Liver (tissue), 9 donors: ENCODE data around the gene KDM5A. TPM values are rescaled to one million over a fixed set of nuclear protein-coding genes. Genes with fewer than 3 reads are reported as not detected.
"Not testable (repeated sequence)": the region's sequence is repeated elsewhere in the genome, so short reads cannot be mapped to it uniquely, and the experiment has no call there.

ENCODE experiments used
- DNase-seq: peaks from one replicate; pipeline ENCODE4 v3.0.0-alpha.2; 2017; ENCODE audit warnings: low spot score
- H3K27ac ChIP-seq, 2 donors: one replicate each; pipeline ENCODE4 v1.7.0; 2013; ENCODE audit warnings: inconsistent platforms in 2 of 2, low read length in 2 of 2, control low read depth in 1 of 2, low read depth in 1 of 2, mild to moderate bottlenecking in 1 of 2
- H3K27me3 ChIP-seq, 4 donors: one replicate each; pipeline versions ENCODE4 v1.6.1 to v1.7.0; 2013; ENCODE audit warnings: low read length in 3 of 4, inconsistent platforms in 1 of 4, mild to moderate bottlenecking in 1 of 4, moderate library complexity in 1 of 4; ENCODE audit not compliant: control insufficient read depth in 4 of 4, insufficient read depth in 4 of 4
- H3K36me3 ChIP-seq, 4 donors: one replicate each; pipeline versions ENCODE4 v1.6.1 to v1.7.0; 2013; ENCODE audit warnings: low read length in 3 of 4, mild to moderate bottlenecking in 3 of 4, low read depth in 1 of 4, moderate library complexity in 1 of 4; ENCODE audit not compliant: control insufficient read depth in 4 of 4, insufficient read depth in 3 of 4
- H3K4me1 ChIP-seq, 4 donors: one replicate each; pipeline versions ENCODE4 v1.6.1 to v1.7.0; 2013; ENCODE audit warnings: low read length in 3 of 4, mild to moderate bottlenecking in 3 of 4, moderate library complexity in 1 of 4; ENCODE audit not compliant: control insufficient read depth in 4 of 4, insufficient read depth in 4 of 4
- H3K4me3 ChIP-seq, 3 donors: one replicate each; pipeline versions ENCODE4 v1.6.1 to v1.7.0; 2013; ENCODE audit warnings: low read length in 3 of 3, control low read depth in 1 of 3, low read depth in 1 of 3, mild to moderate bottlenecking in 1 of 3
- H3K9ac ChIP-seq, 2 donors: one replicate each; pipeline ENCODE4 v1.7.0; 2013; ENCODE audit warnings: low read length in 2 of 2, mild to moderate bottlenecking in 2 of 2, moderate library complexity in 2 of 2, control low read depth in 1 of 2, low read depth in 1 of 2
- H3K9me3 ChIP-seq, 4 donors: one replicate each; pipeline versions ENCODE4 v1.6.1 to v1.7.0; 2013; ENCODE audit warnings: low read length in 3 of 4; ENCODE audit not compliant: control insufficient read depth in 4 of 4
- CTCF ChIP-seq: fragments of 150-350 bp; IDR thresholded peaks from 2 replicates; pipeline ENCODE4 v1.5.1; 2017; ENCODE audit warnings: improper control_type of control experiment, low read depth, low read length; ENCODE audit not compliant: missing input control
- EGR1 ChIP-seq, 2 donors: IDR thresholded peaks; 2 replicates each; pipeline ENCODE4 v1.6.1; 2016 to 2018; ENCODE audit warnings: antibody characterized with exemption in 2 of 2, low read depth in 2 of 2
- FOXA1 ChIP-seq: IDR thresholded peaks from 2 replicates; pipeline ENCODE4 v1.6.1; 2016; ENCODE audit warnings: antibody characterized with exemption
- FOXA2 ChIP-seq: IDR thresholded peaks from 2 replicates; pipeline ENCODE4 v1.6.1; 2016; ENCODE audit warnings: antibody characterized with exemption
- GABPA ChIP-seq, 2 donors: IDR thresholded peaks in 1 of 2; conservative IDR thresholded peaks in 1 of 2; 2 replicates each; pipeline ENCODE4 v1.6.1; 2016; ENCODE audit warnings: antibody characterized with exemption in 2 of 2, mild to moderate bottlenecking in 1 of 2, moderate library complexity in 1 of 2
- HNF4A ChIP-seq, 2 donors: conservative IDR thresholded peaks; 2 replicates each; pipeline ENCODE4 v1.6.1; 2016; ENCODE audit warnings: antibody characterized with exemption in 2 of 2, mild to moderate bottlenecking in 2 of 2
- HNF4G ChIP-seq: IDR thresholded peaks from 2 replicates; pipeline ENCODE4 v1.6.1; 2016; ENCODE audit warnings: antibody characterized with exemption
- JUND ChIP-seq, 2 donors: IDR thresholded peaks; 2 replicates each; pipeline ENCODE4 v1.6.1; 2016; ENCODE audit warnings: antibody characterized with exemption in 2 of 2
- MAX ChIP-seq: IDR thresholded peaks from 2 replicates; pipeline ENCODE4 v1.6.1; 2016; ENCODE audit warnings: antibody characterized with exemption
- NR2F2 ChIP-seq: IDR thresholded peaks from 2 replicates; pipeline ENCODE4 v1.6.1; 2016; ENCODE audit warnings: antibody characterized with exemption
- RAD21 ChIP-seq, 2 donors: IDR thresholded peaks; 2 replicates each; pipeline ENCODE4 v1.6.1; 2016; ENCODE audit warnings: antibody characterized with exemption in 2 of 2, mild to moderate bottlenecking in 2 of 2
- RXRA ChIP-seq, 2 donors: IDR thresholded peaks; 2 replicates each; pipeline ENCODE4 v1.6.1; 2017 to 2018; ENCODE audit warnings: antibody characterized with exemption in 2 of 2, mild to moderate bottlenecking in 1 of 2
- SP1 ChIP-seq: IDR thresholded peaks from 2 replicates; pipeline ENCODE4 v1.6.1; 2018; ENCODE audit warnings: antibody characterized with exemption, mild to moderate bottlenecking
- TAF1 ChIP-seq: conservative IDR thresholded peaks from 2 replicates; pipeline ENCODE4 v1.6.1; 2016; ENCODE audit warnings: antibody characterized with exemption, mild to moderate bottlenecking
- YY1 ChIP-seq: IDR thresholded peaks from 2 replicates; pipeline ENCODE4 v1.6.1; 2016; ENCODE audit warnings: antibody characterized with exemption, mild to moderate bottlenecking
- WGBS: extraction: QIAGEN DNeasy Blood & Tissue Kit; methylation state at CpG from one replicate; pipeline ENCODE4 v1.1.7; 2013; 5-methylcytosine and 5-hydroxymethylcytosine counted together
- polyA plus RNA-seq, 2 donors: library from polyadenylated mRNA; stranded (reverse) in 1 of 2; unstranded in 1 of 2; fragments of 200-250 nt in 1 of 2; fragments of >200 nt in 1 of 2; fragmentation: Nextera tagmentation in 1 of 2; extraction: Ambion mirVana in 1 of 2; gene quantifications; one replicate each; pipeline versions ENCODE4 v1.2.1 to v1.2.3, GENCODE V29; 2013 to 2015
- total RNA-seq, 2 donors: library from RNA; depleted of rRNA; stranded (reverse); fragments of >200 nt; gene quantifications; one replicate each; pipeline ENCODE4 v1.2.3, GENCODE V29; 2014
- TF ChIP-seq, protein P1 (sequence below): IDR thresholded peaks from 2 replicates; pipeline ENCODE4 v1.6.1; 2016; ENCODE audit warnings: antibody characterized with exemption
- TF ChIP-seq, protein P2 (sequence below): IDR thresholded peaks from 2 replicates; pipeline ENCODE4 v1.6.1; 2016; ENCODE audit warnings: antibody characterized with exemption, mild to moderate bottlenecking
- donor health status: healthy.
- donor health status: healthy.
- donor health status: healthy.
- donor health status: healthy.
- donor health status: healthy.

The KDM5A gene
- total and polyA plus RNA-seq, 4 donors = 7.2 to 33.7 (median 23.6) TPM

GRCh38 chr12:356276-356988, 32.7 kb downstream of the KDM5A start:
- Histone ChIP-seq H3K4me3 (no peak overlapping the region), H3K27me3 (no peaks in the 10 kb centered on the region), H3K9ac (no peak overlapping the region), H3K4me1 (no peaks in the 10 kb centered on the region), H3K27ac (no peak overlapping the region), H3K9me3 (peaks cover 0 to 4% (median 0%) of the 10 kb centered on the region in 4 donors), H3K36me3 (peaks cover 14 to 71% (median 43%) of the 10 kb centered on the region in 4 donors)
- TF ChIP-seq MAX = no peak
- no peak for TF ChIP-seq FOXA2
- TF ChIP-seq HNF4A (conservative IDR thresholded peaks at IDR 0.05) = no peak
- TF ChIP-seq RAD21 (IDR thresholded peaks at IDR 0.05) = no peak
- TF ChIP-seq CTCF = no peak
- no peak for TF ChIP-seq HNF4G
- TF ChIP-seq JUND (IDR thresholded peaks at IDR 0.05) = no peak
- TF ChIP-seq EGR1 (IDR thresholded peaks at IDR 0.05; ENCODE audit: low read depth in 2 of 2) = no peak
- no peak for TF ChIP-seq GABPA (IDR thresholded peaks at IDR 0.05 in 1 of 2, conservative IDR thresholded peaks at IDR 0.05 in 1 of 2)
- no peak for TF ChIP-seq YY1
- TF ChIP-seq SP1 = no peak
- TF ChIP-seq, protein P1, sequence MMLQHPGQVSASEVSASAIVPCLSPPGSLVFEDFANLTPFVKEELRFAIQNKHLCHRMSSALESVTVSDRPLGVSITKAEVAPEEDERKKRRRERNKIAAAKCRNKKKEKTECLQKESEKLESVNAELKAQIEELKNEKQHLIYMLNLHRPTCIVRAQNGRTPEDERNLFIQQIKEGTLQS = no peak
- TF ChIP-seq FOXA1 = no peak
- TF ChIP-seq TAF1 = no peak
- TF ChIP-seq, protein P2, sequence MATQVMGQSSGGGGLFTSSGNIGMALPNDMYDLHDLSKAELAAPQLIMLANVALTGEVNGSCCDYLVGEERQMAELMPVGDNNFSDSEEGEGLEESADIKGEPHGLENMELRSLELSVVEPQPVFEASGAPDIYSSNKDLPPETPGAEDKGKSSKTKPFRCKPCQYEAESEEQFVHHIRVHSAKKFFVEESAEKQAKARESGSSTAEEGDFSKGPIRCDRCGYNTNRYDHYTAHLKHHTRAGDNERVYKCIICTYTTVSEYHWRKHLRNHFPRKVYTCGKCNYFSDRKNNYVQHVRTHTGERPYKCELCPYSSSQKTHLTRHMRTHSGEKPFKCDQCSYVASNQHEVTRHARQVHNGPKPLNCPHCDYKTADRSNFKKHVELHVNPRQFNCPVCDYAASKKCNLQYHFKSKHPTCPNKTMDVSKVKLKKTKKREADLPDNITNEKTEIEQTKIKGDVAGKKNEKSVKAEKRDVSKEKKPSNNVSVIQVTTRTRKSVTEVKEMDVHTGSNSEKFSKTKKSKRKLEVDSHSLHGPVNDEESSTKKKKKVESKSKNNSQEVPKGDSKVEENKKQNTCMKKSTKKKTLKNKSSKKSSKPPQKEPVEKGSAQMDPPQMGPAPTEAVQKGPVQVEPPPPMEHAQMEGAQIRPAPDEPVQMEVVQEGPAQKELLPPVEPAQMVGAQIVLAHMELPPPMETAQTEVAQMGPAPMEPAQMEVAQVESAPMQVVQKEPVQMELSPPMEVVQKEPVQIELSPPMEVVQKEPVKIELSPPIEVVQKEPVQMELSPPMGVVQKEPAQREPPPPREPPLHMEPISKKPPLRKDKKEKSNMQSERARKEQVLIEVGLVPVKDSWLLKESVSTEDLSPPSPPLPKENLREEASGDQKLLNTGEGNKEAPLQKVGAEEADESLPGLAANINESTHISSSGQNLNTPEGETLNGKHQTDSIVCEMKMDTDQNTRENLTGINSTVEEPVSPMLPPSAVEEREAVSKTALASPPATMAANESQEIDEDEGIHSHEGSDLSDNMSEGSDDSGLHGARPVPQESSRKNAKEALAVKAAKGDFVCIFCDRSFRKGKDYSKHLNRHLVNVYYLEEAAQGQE = no peak
- no peak for TF ChIP-seq RXRA (IDR thresholded peaks at IDR 0.05)
- no peak for TF ChIP-seq NR2F2
- WGBS = 88% methylated on average over 7 of the region's 7 CpGs
- DNase-seq = no peak

GRCh38 chr12:351197-351596, 37.9 kb downstream of the KDM5A start:
- not testable (repeated sequence) for H3K9ac ChIP-seq, H3K4me3 ChIP-seq, H3K27me3 ChIP-seq, H3K27ac ChIP-seq, H3K4me1 ChIP-seq, H3K9me3 ChIP-seq, DNase-seq
- peaks cover 20 to 60% (median 35%) of the 10 kb centered on the region in 4 donors for H3K36me3 ChIP-seq
- WGBS = 100% methylated on average over 4 of the region's 4 CpGs

GRCh38 chr12:349625-350024, 39.5 kb downstream of the KDM5A start:
- H3K36me3 ChIP-seq = peaks cover 18 to 44% (median 28%) of the 10 kb centered on the region in 4 donors
- H3K4me1 ChIP-seq, H3K27me3 ChIP-seq, DNase-seq, H3K9ac ChIP-seq, H3K9me3 ChIP-seq, H3K27ac ChIP-seq, H3K4me3 ChIP-seq: not testable (repeated sequence)
- 98% methylated on average over 7 of the region's 7 CpGs for WGBS

DNA sequence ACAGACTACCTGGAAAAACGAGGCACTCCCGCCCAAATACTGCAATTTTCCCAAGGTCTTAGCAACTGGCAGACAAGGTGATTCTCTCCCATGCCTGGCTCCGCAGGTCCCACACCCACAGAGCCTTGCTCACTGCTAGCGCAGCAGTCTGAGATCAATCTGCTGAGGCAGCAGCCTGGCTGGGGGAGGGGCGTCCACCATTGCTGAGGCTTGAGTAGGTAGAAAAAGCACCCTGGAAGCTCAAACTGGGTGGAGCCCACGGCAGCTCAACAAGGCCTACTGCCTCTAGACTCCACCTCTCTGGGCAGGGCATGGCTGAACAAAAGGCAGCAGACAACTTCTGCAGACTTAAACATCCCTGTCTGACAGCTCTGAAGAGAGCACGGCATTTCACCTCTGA, 46.1 kb downstream of the KDM5A start:
- not testable (repeated sequence) for DNase-seq, H3K27ac ChIP-seq, H3K9ac ChIP-seq, H3K9me3 ChIP-seq, H3K4me3 ChIP-seq, H3K27me3 ChIP-seq
- Histone ChIP-seq H3K4me1 (peaks cover 2 to 24% (median 16%) of the 10 kb centered on the region in 4 donors), H3K36me3 (peaks cover 2 to 13% (median 6%) of the 10 kb centered on the region in 4 donors)
- WGBS = 85% methylated on average over 7 of the region's 7 CpGs
